MCF 10A (cell line): ENCODE measurements around the gene SDC1. TPM values are rescaled to one million over a fixed set of nuclear protein-coding genes. Genes with fewer than 3 reads are reported as not detected.
"Not testable (repeated sequence)": the region's sequence is repeated elsewhere in the genome, so short reads cannot be mapped to it uniquely, and the experiment has no call there.

Experiments used
- BruUV-seq: library from RNA; stranded (reverse); fragments of 400-500 nt; replicated peaks from 2 replicates; lab custom pipeline; 2021; lab: Mats Ljungman, UMichigan
- CTCF ChIA-PET: fragments of 300-600 bp; sonication (Branson Sonifier 250); formaldehyde crosslinking; extraction: SDS; loops from one replicate; lab custom pipeline; 2021; ENCODE audit warnings: antibody characterized with exemption, inconsistent platforms; lab: Yijun Ruan, JAX
- POLR2A ChIA-PET: fragments of 300-600, 350-650 bp; sonication (Branson Sonifier 250); formaldehyde crosslinking; extraction: SDS; loops from one replicate; lab custom pipeline; 2020; ENCODE audit warnings: antibody characterized with exemption, inconsistent platforms; lab: Yijun Ruan, JAX
- DNase-seq: peaks from one replicate; pipeline ENCODE4 v3.0.0-alpha.2; 2018; ENCODE audit not compliant: unreplicated experiment
- H3K27ac Mint-ChIP-seq: one replicate; pipeline ENCODE4 v1.8.0; 2022; ENCODE audit warnings: mild to moderate bottlenecking, low read depth, mixed read lengths; ENCODE audit not compliant: unreplicated experiment
- H3K27me3 Mint-ChIP-seq: one replicate; pipeline ENCODE4 v1.8.0; 2022; ENCODE audit warnings: mixed read lengths; ENCODE audit not compliant: insufficient read depth, unreplicated experiment
- H3K36me3 Mint-ChIP-seq: one replicate; pipeline ENCODE4 v1.8.0; 2022; ENCODE audit warnings: mild to moderate bottlenecking, moderate library complexity, mixed read lengths; ENCODE audit not compliant: insufficient read depth, unreplicated experiment
- H3K4me1 Mint-ChIP-seq: one replicate; pipeline ENCODE4 v1.8.0; 2022; ENCODE audit warnings: mixed read lengths; ENCODE audit not compliant: insufficient read depth, unreplicated experiment
- H3K4me3 Mint-ChIP-seq: one replicate; pipeline ENCODE4 v1.8.0; 2022; ENCODE audit warnings: mild to moderate bottlenecking, moderate library complexity, mixed read lengths; ENCODE audit not compliant: unreplicated experiment
- H3K9me3 Mint-ChIP-seq: one replicate; pipeline ENCODE4 v1.8.0; 2022; ENCODE audit warnings: mixed read lengths; ENCODE audit not compliant: unreplicated experiment
- CTCF ChIP-seq: fragments of 200-600 bp; IDR thresholded peaks from one replicate; pipeline ENCODE4 v1.8.0; 2022; ENCODE audit warnings: antibody characterized with exemption, mild to moderate bottlenecking; ENCODE audit not compliant: unreplicated experiment
- intact Hi-C: fragments of 100-400 bp; cut with micrococcal nuclease; formaldehyde crosslinking; loops from 2 replicates; pipeline ENCODE4 v1.14.1; 2022
- total RNA-seq: library from RNA; stranded (reverse); gene quantifications from 2 replicates; pipeline ENCODE4 v1.2.3, GENCODE V29; 2022

The SDC1 gene
- total RNA-seq, 1 experiment from 2014 or later: 232 TPM

GRCh38 chr2:20249170-20249569 lies 24.2 kb upstream of the SDC1 start:
- Mint-ChIP-seq H3K27ac (no peak overlapping the region), H3K9me3 (no peaks in the 10 kb centered on the region), H3K27me3 (no peaks in the 10 kb centered on the region), H3K4me1 (no peaks in the 10 kb centered on the region), H3K4me3 (no peak overlapping the region), H3K36me3 (peaks cover 98% of the 10 kb centered on the region)
- intact Hi-C loops: no loop called here
- ChIA-PET POLR2A (interaction anchor here (0.7 kb wide), 1 partner anchor 13 kb away, joined by 4 read pairs; no protein-coding TSS in a partner anchor), CTCF (no interaction called here)
- TF ChIP-seq CTCF: no peak
- no peak for DNase-seq
- BruUV-seq: no TSS peak

GRCh38 chr2:20247084-20247483 lies 22.2 kb upstream of the SDC1 start:
- Mint-ChIP-seq H3K4me3 (no peak overlapping the region), H3K36me3 (peaks cover 82% of the 10 kb centered on the region), H3K27ac (no peak overlapping the region), H3K4me1 (peaks cover 5% of the 10 kb centered on the region), H3K27me3 (no peaks in the 10 kb centered on the region), H3K9me3 (no peaks in the 10 kb centered on the region)
- no peak for TF ChIP-seq CTCF
- ChIA-PET CTCF (interaction anchor here (0.6 to 1.8 kb wide), 3 partner anchors 22 to 314 kb away, joined by 3 to 9 read pairs (median 4); partner anchors contain the start of gene SDC1), POLR2A (interaction anchor here (1.0 to 1.4 kb wide), 3 partner anchors 10 to 22 kb away, joined by 3 to 4 read pairs (median 4); partner anchors contain the start of gene SDC1)
- no TSS peak for BruUV-seq
- DNase-seq: no peak
- intact Hi-C loops: no loop called here

- ChIA-PET POLR2A (interaction anchor here (1.5 kb wide), 1 partner anchor 8 kb away, joined by 9 read pairs; no protein-coding TSS in a partner anchor), CTCF (interaction anchor here (0.9 to 2.3 kb wide), 5 partner anchors 18 to 140 kb away, joined by 3 to 10 read pairs (median 4); no protein-coding TSS in a partner anchor)
- H3K27ac Mint-ChIP-seq, H3K4me3 Mint-ChIP-seq, intact Hi-C loops, DNase-seq, H3K4me1 Mint-ChIP-seq, H3K27me3 Mint-ChIP-seq, H3K9me3 Mint-ChIP-seq, BruUV-seq: not testable (repeated sequence)
- H3K36me3 Mint-ChIP-seq: peaks cover 58% of the 10 kb centered on the region
These were observed 18.7 kb upstream of the SDC1 start for GRCh38 chr2:20243637-20244036.

- no peak for TF ChIP-seq CTCF
- H3K36me3 Mint-ChIP-seq: peaks cover 53% of the 10 kb centered on the region
- no TSS peak for BruUV-seq
- intact Hi-C loops: no loop called here
- H3K9me3 Mint-ChIP-seq: no peaks in the 10 kb centered on the region
- DNase-seq: no peak
- no peak overlapping the region for H3K27ac Mint-ChIP-seq
- CTCF ChIA-PET: interaction anchor here (0.6 to 2.1 kb wide), 3 partner anchors 16 to 48 kb away, joined by 3 to 7 read pairs (median 4); no protein-coding TSS in a partner anchor
- H3K4me1 Mint-ChIP-seq: peaks cover 5% of the 10 kb centered on the region
- POLR2A ChIA-PET: interaction anchor here (0.5 to 1.2 kb wide), 4 partner anchors 9 to 49 kb away, joined by 3 read pairs; partner anchors contain the start of gene SDC1
- no peak overlapping the region for H3K4me3 Mint-ChIP-seq
- no peaks in the 10 kb centered on the region for H3K27me3 Mint-ChIP-seq
These were observed 17.9 kb upstream of the SDC1 start for GRCh38 chr2:20242727-20243377.
